Left ventricle myocardium superior (tissue), 1 donor: Measurements from ENCODE around the gene MYOZ2. TPM values are rescaled to one million over a fixed set of nuclear protein-coding genes. Genes with fewer than 3 reads are reported as not detected.

Source experiments
- ATAC-seq: fragments of 200-7000 bp; cut with Tn5 transposase; one replicate; pipeline ENCODE4 v1.9.1; 2020; ENCODE audit warnings: mild to moderate bottlenecking, moderate library complexity
- DNase-seq: peaks from one replicate; pipeline ENCODE4 v3.0.0-alpha.2; 2020
- intact Hi-C: fragments of 100-400 bp; cut with micrococcal nuclease; formaldehyde crosslinking; loops from one replicate; pipeline ENCODE4 v1.11.0; 2022
- long read RNA-seq: library from polyadenylated mRNA; unstranded; transcript quantifications from one replicate; pipeline ENCODE4 v2.0.0, GENCODE V29; 2021
- total RNA-seq: library from RNA; stranded (reverse); fragmentation: NEBNext Ultra II Directional; extraction: Animal tissue kit (Norgen Biotek cat#: 25700); gene quantifications from one replicate; pipeline ENCODE4 v1.2.1, GENCODE V29; 2021
- donor health status: DM: no; HTN: yes; CAD: no; lungs with severe emphysema.

Gene MYOZ2
- total RNA-seq, result 792 TPM
- long read RNA-seq, transcript MYOZ2-201 (6 exons, 2,597 nt), result major isoform, 879 of 978 reads
- long read RNA-seq, partial matches to known transcripts, result 64 of 978 reads
- long read RNA-seq, other reads (novel, unspliced or antisense), result 35 of 978 reads

DNA sequence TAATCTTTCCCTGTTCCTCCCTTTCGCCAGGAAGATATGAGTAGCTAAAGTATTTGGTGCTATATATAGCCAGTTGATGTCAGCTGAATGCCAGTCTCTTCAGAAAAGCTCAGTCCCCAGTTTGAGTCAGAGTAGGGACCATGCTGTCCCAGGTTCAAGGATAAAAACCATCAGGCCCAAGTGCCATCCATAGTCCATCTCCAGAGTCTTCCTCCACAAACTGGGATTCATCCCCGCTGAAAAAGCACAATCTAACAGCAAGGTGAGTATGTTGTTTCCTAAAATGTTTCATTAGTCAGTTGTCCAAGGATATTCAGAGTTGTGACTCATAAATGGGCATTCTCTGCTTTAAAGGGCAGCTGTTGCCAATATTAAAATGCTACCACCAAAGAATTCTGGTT is at the start of gene MYOZ2:
Gene MYOZ2 (plus strand): TSS at position 112 of the 401 bp plus-strand sequence. CDS start 694 bp downstream, outside the sequence.
- ATAC-seq (peak; percentile 89), DNase-seq (no peak)
- intact Hi-C loops, result no loop called here

DNA sequence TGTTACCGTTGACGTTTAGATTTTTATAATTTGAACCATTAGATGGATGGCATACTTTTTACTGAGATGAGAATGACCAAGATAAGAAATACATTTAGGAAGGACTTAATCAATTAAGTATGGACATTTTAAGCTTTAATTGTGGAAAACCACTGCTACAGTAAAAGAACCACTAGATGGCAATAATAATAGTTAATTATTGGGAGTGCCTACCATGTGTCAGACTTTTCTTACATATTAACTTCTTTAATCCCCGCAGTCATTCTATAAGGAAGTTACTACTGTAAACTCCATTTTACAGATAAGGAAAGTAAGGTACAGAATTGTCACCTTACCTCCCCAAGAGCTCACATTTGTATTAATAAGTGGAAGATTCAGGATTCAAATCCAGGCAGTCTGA is 48.5 kb upstream of the MYOZ2 start:
- intact Hi-C loops, result no loop called here
- ATAC-seq, result peak; percentile 55
- no peak for DNase-seq

DNA sequence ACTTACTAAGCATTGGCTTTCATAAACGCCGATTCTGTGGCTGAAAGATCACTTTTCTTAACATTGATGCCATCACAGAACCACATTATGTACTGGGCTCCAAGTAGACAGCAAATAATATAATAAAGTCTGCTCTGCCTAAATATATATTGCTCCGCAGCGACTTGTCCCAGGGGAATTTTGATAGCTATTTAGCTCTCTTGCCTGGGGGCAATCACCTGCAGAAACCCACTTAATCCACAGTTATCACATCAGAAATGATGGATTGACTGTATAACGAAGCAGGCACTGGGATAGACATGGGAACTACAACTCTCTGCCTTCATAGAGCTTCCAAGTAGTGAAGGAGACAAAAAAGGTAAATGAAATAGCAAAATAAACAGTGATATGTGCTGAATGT is 48.0 kb upstream of the MYOZ2 start:
- intact Hi-C loops, result no loop called here
- no peak for DNase-seq
- peak; percentile 17 for ATAC-seq

DNA sequence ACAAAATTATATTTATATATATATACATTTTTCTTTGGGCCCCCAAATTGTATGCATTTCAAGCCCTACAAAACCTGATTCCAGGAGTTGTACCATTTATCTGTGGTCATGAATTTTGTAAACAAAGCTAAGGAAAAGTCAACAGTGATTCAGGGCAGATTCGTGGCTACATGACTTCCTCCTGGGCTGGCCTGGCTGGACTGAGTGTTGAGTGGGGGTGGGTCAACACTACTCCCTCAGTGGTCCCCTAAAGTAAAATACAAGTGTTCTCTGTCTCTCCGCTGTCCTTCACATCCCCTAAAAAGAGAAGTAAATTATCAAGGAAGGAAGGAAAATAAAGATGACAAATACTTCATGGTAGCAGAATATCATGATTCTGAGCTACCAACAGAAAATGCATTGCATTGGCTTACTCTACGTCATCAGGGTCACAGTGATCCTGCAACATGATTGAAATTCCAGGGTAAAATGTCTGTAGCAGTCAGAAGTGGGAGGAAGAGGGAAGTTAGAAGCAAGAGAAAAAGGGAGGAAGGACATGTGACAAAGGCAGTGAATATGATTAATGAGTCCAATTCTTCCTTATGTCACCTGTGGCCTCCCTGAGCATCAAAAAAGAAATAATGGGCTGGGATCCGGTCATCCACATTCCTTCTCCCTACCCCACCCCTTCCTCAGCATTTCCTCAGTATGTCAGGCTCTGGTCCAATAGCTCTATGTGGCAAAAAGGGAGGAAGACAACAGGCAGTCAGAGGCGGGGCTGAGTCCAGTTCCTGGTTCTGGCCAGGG is 42.4 kb upstream of the MYOZ2 start:
- DNase-seq (no peak), ATAC-seq (peak; percentile 51)
- intact Hi-C loops, result no loop called here

DNA sequence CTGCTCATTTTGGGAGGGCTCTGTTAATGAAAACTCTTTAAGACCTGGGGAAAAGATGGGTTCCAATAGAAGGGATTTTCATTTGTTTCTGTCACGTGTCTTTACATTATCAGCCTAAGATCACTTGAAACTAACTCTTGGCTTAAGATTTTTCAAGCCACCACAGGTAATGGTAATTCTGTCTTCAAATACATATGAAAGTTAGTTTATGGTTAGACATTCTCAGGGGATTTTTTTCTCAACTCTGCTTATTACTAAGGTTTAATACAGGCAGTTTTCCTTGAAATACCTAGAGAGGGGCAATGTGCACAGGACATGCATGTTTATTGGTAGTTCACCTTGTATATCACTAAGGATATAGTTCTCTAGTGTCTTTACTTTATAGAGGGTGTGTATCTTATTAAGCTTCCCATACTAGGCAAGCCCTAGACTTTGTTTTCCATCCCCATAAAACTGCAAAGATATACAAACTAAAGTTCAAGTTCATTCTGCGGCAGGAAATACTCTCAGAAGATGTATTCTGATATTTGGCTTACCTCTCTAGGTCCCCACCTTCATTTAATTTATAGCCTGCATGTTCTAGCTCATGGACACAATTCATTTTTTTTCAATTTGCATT is 38.2 kb upstream of the MYOZ2 start:
- ATAC-seq (no peak), DNase-seq (no peak)
- intact Hi-C loops, result no loop called here

DNA sequence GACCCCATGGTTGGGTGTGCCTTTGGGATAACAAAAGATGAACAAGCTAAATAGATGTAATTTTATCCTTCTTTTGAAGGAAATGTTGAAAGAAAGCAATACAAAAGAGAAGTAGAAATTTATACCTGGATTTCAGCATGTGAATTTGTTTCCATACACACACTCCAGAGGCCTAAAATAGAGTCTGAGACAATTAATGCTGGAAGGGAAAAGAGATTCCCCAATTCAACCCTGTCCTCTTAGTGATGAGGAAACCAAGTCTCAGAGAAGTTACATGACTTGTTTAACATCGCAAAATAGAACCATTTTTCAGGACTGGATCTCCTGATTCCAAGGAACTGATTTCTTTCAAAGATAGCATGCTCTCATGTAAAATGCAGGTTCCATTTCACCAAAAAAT is 37.3 kb upstream of the MYOZ2 start:
- DNase-seq (no peak), ATAC-seq (peak; percentile 26)
- intact Hi-C loops, result no loop called here

DNA sequence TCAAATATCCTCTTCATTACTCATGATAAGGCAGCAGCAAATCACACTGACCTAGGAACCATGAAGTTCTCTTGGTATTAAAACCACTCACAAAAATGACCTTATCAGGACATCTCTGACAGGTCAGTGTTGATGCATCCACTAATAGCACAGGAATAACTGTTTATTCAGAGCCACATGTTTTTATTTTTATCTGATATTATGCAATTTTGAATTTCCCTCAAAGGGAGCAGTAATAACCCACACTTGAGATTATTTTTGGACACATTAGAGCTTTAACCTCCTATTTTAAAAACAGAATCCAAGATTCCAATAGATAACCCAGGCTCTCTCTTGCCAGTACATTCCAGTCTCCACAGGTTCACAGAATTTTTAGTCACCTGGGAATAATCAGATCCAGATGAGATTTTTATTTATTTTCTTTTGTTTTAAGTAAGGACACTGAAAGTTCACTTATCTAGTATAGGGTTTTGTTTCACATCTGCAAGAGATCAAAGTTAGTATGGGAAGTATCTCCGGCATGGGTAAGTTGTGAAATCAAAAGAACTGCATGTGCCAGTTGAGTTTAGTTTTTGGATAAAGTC is 36.3 kb upstream of the MYOZ2 start:
- intact Hi-C loops, result no loop called here
- ATAC-seq (peak; percentile 45), DNase-seq (no peak)

DNA sequence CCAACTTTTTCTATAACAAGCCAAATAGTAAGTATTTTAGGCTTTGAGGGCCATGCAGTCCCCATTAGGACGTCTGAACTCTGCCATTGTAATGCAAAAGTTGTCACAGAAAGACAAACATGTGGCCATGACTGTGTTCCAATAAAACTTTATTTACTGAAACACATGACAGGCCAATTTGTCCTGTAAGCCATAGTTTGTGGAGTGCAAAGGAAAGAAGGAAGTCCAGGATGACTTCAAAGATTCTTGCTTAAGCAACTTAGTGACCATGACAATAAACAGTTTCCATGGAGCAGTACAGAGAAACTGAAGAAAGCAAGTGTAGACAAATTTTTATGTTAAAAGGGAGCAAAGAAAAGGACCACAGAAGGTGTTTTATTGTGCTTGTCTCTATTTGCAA is 35.0 kb upstream of the MYOZ2 start:
- DNase-seq (no peak), ATAC-seq (no peak)
- intact Hi-C loops, result no loop called here

DNA sequence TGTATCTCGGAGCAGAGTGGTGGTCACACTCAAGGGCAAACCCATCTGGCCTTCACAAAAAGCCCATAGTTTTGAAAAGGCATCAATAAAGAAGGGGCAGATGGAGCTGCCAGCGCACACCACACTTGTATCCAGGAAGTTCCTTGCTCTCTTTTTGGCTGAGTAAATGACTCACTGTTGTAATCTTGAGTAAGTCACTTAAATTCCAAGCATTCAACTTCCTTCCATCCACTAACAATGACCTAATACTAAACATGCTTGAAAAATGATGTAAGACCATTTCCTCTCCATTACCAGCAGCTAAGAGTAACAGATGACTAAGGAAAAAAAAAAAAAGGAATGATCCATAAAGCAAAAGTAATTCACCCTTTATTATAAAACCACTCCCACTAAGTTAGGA is 32.4 kb upstream of the MYOZ2 start:
- intact Hi-C loops, result no loop called here
- ATAC-seq, result peak; percentile 65

DNA sequence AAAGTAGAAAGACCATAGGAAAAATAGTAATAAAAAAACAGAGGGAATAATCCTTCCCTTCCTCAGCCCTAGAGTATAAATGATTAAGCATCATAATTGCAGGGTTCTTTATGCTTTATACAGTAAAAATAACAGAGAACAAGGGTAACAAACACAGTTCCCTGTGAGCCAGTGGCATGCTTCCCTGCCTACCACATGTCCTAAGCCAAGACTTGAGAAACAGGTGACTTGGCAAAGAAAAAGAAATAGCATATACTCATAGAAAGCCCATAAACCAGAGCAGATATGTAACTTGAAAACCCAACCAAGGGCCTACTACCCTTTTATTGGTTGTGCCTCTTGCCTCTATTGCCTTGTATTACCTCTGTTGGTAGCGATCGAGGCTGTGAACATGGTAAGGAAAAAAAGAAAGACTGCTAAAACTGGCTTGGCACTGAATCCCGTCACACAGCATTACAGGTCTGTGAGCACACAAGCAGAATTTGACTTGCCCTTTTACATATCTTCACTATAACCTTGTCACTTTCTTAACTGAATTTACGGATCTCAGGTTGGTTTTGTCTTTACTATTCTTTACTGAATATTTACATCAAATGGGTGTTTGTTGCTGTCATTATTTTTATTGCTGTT is 30.9 kb upstream of the MYOZ2 start:
- intact Hi-C loops, result no loop called here
- ATAC-seq (peak; percentile 50), DNase-seq (no peak)

More for the DNA sequence above, 32.4 kb upstream of the MYOZ2 start:
- peak; percentile 34 for DNase-seq

DNA sequence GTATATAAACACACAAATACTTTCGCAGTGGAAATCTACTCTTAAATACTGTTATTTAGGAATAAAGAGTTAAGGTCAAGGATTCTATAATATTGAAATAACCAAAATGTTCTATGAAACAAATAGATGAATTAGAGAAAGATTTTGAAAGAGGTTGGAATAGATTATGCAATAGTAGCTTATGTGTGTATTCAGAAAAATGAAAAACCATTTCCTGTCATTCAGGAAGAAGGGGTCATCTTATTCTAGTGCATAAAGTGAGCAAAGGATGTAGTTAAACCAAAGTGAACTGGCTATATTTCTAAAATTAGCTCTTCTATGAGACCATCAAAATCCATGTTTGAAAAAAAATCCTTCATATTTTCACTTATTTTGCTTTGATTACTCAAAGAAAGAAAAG is 30.0 kb upstream of the MYOZ2 start:
- ATAC-seq (no peak), DNase-seq (no peak)
- intact Hi-C loops, result no loop called here

DNA sequence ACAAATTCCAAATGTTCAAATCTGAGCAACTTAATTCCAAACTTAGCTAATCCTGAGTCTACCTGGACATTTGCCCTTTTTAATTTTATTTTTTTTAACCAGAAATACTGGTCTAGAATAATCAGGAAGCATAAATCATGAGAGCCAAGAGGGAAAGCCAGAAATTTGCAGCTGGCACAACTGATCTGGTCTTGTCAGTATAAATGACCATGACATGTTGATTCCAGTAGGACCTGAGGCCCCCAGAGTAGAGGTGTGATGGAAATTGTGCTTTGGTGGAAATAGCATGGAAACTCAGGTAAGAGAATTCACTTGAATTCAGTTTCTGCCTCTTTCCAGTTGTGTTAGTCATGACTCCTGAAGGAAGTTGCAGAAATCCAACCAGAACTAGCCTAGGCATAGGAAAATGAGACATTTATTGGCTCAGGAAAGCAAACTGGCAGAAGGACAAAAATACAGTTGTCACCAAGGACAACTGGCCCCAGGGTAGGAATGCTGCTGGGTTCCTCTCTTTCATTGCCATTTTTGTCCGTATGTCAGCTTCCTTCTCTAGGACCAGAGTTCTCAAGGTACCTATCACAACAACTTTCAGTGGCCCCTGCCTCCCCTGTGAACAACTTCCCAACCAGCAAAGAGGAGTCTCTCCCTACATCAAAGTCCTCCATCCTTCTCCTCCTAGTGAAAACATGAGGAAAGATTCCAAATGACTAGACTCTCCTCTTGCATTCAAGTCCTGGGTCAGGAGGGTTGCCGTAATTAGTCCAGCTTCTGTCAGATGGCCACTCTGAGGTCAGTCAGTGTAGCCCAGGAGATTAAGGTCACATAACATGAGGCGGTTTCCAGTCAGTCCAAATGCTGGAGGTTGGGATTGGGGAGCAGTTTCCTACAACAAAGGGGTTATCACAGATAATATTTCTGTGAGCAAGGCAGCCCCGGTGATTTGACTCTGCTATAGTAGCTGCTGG is 29.3 kb upstream of the MYOZ2 start:
- intact Hi-C loops, result no loop called here
- ATAC-seq (no peak), DNase-seq (no peak)

DNA sequence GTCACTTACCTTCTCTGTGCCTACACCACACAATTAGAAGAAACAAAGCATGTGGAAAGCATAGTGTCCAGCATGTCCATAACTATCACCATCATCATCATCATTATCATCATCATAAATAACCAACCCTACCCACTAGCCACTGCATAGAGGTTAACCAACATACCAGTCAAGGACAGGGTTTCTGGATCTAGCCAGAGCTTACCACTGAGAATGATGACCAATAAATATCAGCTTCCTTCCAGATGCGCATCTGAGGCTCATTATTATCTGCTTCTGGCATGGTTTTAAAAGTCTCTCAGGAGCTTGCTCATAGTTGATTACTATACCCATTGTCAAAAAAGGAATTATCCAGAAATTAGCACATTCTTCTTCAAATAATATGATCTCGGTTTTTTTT is 25.5 kb upstream of the MYOZ2 start:
- ATAC-seq, result no peak
- intact Hi-C loops, result no loop called here
- no peak for DNase-seq

DNA sequence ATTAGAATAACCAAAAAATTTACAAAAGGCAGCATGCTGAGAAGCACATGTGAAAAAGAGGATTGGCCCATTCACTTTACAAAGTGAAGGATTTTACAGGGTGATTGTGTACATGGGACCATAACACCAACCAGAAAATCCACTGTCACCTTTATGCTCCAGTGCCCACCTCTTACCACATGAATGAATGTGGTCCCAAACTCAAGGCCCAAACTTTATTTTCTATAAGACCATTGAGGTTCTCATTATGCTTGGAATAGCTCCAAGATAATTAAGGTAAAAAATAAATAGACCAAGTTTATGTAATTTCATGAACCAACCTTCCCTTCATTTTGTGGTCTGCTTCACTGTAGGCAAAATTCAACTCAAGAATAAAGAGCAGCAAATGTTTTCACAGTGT is 24.3 kb upstream of the MYOZ2 start:
- no peak for ATAC-seq
- intact Hi-C loops, result no loop called here
- DNase-seq, result no peak

DNA sequence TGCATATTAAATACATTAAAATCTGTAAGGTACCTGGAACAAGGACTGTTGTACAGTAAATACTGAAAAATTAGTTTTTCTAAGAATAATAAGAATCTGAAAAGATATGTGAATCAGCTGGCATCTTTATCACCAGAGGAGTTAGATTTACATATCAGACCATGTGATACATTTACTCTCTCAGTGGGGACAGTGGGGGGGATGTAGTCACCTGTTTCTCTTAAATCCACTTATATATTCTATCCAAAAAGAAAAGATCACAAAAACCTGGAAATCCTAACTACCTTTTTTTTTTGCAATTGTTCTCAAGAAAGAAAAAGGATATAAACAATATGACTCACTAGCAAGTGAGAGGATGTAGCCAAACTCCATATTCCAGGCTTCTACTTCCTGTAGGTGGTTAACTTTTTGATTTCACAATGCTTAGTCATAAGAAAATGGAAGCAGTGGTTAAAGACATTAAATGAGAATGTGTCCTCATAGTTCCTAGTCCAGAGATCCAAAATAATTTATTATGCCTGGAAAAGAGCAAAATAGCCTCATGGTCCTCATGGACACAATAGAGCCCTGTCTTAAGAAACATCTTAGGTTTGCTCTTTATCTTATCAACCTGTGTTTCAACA is 22.5 kb upstream of the MYOZ2 start:
- intact Hi-C loops, result no loop called here
- no peak for DNase-seq
- ATAC-seq, result peak; percentile 56

DNA sequence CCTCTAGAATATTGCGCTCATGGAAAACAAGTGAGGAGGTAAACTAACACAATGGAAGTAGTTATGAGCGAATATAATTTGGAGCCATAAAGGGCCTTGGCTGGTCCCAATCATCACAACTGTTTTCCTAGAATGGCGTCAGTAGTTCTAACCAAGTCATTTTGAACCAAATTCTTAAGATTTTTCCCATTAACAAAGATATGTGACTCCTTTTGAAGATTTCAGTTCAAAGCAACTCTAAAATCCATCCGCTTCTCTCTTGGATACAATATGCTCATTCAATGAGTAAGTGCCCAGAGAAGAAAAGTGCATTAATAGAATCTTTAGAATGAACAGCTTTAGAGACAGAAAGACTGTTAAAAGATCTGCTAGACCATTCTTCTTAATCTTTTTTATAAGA is 19.6 kb upstream of the MYOZ2 start:
- ATAC-seq, result no peak
- no peak for DNase-seq
- intact Hi-C loops, result no loop called here

DNA sequence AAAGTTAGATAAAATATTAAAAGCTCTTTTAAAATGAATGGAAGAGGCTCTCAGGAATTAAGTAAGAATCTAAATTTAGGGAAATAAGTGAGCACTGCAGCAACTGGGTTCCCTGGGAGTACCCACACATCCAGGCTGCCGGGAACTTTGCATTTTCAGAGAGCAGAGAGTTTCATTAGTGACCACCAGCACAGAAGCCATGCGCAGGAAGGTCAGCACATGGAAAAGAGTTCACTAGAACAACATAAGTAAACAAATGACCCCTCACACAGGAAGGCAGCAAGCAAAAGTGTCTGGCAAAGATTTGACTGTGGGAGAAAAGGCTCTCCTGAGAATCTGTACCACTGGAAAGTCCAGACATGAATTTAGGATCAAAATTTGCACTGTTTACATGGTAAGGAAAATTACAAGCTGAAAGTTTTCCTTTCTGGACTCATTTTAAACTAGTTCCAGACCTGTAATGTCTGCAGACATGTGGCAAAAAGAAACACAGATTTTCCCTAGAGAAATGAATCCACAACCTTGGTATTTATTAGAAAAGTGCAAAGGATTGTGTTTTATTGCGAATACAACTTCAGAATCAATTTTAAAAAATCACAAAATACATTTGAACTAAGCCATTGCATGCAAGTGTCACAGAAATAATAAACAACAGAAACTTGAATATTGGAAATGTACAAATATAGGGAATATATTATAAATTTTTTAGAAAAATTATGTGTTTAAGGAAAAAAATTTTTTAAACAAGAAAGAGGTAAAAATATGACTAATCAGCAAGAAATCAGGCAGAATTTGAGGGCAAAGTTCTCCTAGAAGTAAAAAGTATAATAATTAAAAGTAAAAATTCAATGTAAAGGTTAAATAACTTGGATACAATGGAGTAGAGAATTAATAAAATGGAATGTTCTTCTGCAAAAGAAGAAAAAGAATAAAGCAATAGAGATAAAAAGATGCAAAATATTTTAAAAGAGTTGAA is 18.4 kb upstream of the MYOZ2 start:
- ATAC-seq, result peak; percentile 38
- intact Hi-C loops, result no loop called here
- no peak for DNase-seq
